ENCODE results near the gene CCDC126.

- TF ChIP-seq CTCF (IDR thresholded peaks at IDR 0.05) (peak; percentile 92), SIN3A (IDR thresholded peaks at IDR 0.05; ENCODE audit: borderline replicate concordance, insufficient read depth, low read depth, low read length) (no peak), REST (IDR thresholded peaks at IDR 0.05; ENCODE audit: insufficient read depth in 1 of 2, low read depth in 2 of 2, low read length in 1 of 2) (no peak), POLR2AphosphoS5 (IDR thresholded peaks at IDR 0.05; ENCODE audit: low read depth, low read length) (no peak), TCF7L2 (IDR thresholded peaks at IDR 0.05; ENCODE audit: low read depth, low read length) (no peak)
Measured at GRCh38 chr7:23570592-23571200, 26.5 kb upstream of the CCDC126 start.
